ENCODE measurements around the gene PRKACA.

GRCh38 chr19:14150770-14151661, 33.5 kb upstream of the PRKACA start:
- no peak for TF ChIP-seq CTCF (IDR thresholded peaks at IDR 0.05; ENCODE audit: low read depth, low read length)
- no peak for TF ChIP-seq EZH2phosphoT487 (IDR thresholded peaks at IDR 0.05; ENCODE audit: low read depth)
